H9 (cell line): ENCODE results near the gene PDK2. TPM values are rescaled to one million over a fixed set of nuclear protein-coding genes. Genes with fewer than 3 reads are reported as not detected.

Source experiments
- DNase-seq: peaks from one replicate; pipeline ENCODE4 v3.0.0-alpha.2; 2017
- H2AFZ ChIP-seq: one replicate; pipeline ENCODE4 v1.6.1; 2013; ENCODE audit warnings: mild to moderate bottlenecking, low read length, control low read depth, moderate library complexity
- H2AK5ac ChIP-seq: 2 replicates; pipeline ENCODE4 v1.6.1; 2013; ENCODE audit warnings: low read length, control low read depth, mixed read lengths; ENCODE audit not compliant: insufficient read length
- H2BK120ac ChIP-seq: one replicate; pipeline ENCODE4 v1.6.1; 2013; ENCODE audit warnings: low read depth, mild to moderate bottlenecking, low read length, control low read depth, inconsistent platforms; ENCODE audit not compliant: poor library complexity, severe bottlenecking
- H2BK12ac ChIP-seq: 2 replicates; pipeline ENCODE4 v1.6.1; 2013; ENCODE audit warnings: low read length, control low read depth, mixed read lengths, low read depth; ENCODE audit not compliant: insufficient read length
- H2BK15ac ChIP-seq: 2 replicates; pipeline ENCODE4 v1.6.1; 2013; ENCODE audit warnings: low read depth, low read length, control low read depth
- H2BK20ac ChIP-seq: one replicate; pipeline ENCODE4 v1.6.1; 2013; ENCODE audit warnings: low read depth, mild to moderate bottlenecking, low read length, control low read depth, inconsistent platforms; ENCODE audit not compliant: poor library complexity, severe bottlenecking
- H2BK5ac ChIP-seq: 2 replicates; pipeline ENCODE4 v1.6.1; 2013; ENCODE audit warnings: low read length, control low read depth, mixed read lengths; ENCODE audit not compliant: insufficient read length
- H3K14ac ChIP-seq: 2 replicates; pipeline ENCODE4 v1.6.1; 2013; ENCODE audit warnings: low read length, control low read depth; ENCODE audit not compliant: insufficient read depth
- H3K18ac ChIP-seq: 2 replicates; pipeline ENCODE4 v1.6.1; 2013; ENCODE audit warnings: low read depth, mild to moderate bottlenecking, mixed read lengths, low read length, control low read depth; ENCODE audit not compliant: insufficient read length
- H3K23ac ChIP-seq: 2 replicates; pipeline ENCODE4 v1.6.1; 2013; ENCODE audit warnings: low read length, control low read depth, mixed read lengths, low read depth; ENCODE audit not compliant: insufficient read length
- H3K23me2 ChIP-seq: 2 replicates; pipeline ENCODE4 v1.6.1; 2013; ENCODE audit warnings: low read depth, mild to moderate bottlenecking, mixed read lengths, low read length, control low read depth; ENCODE audit not compliant: insufficient read length, poor library complexity, severe bottlenecking
- H3K27ac ChIP-seq: 2 replicates; pipeline ENCODE4 v1.5.1; 2013; ENCODE audit warnings: low read length, control low read depth, mixed read lengths, low read depth; ENCODE audit not compliant: insufficient read length
- H3K27me3 ChIP-seq: 2 replicates; pipeline ENCODE4 v1.6.1; 2013; ENCODE audit warnings: low read length, control low read depth, inconsistent platforms; ENCODE audit not compliant: insufficient read depth
- H3K4ac ChIP-seq: 2 replicates; pipeline ENCODE4 v1.6.1; 2013; ENCODE audit warnings: low read depth, mild to moderate bottlenecking, control low read depth, inconsistent platforms, low read length, moderate library complexity
- H3K4me1 ChIP-seq: 2 replicates; pipeline ENCODE4 v1.6.1; 2013; ENCODE audit warnings: low read length, control low read depth, inconsistent platforms; ENCODE audit not compliant: insufficient read depth
- H3K4me2 ChIP-seq: 2 replicates; pipeline ENCODE4 v1.6.1; 2013; ENCODE audit warnings: low read length, control low read depth, mixed read lengths; ENCODE audit not compliant: insufficient read length, insufficient read depth
- H3K56ac ChIP-seq: 2 replicates; pipeline ENCODE4 v1.6.1; 2013; ENCODE audit warnings: low read depth, mild to moderate bottlenecking, mixed read lengths, low read length, control low read depth; ENCODE audit not compliant: insufficient read length
- H3K79me1 ChIP-seq: 2 replicates; pipeline ENCODE4 v1.6.1; 2013; ENCODE audit warnings: low read depth, mild to moderate bottlenecking, moderate library complexity, low read length, control low read depth, inconsistent platforms; ENCODE audit not compliant: insufficient read depth, poor library complexity, severe bottlenecking
- H3K79me2 ChIP-seq: 2 replicates; pipeline ENCODE4 v1.6.1; 2013; ENCODE audit warnings: low read length, control low read depth, inconsistent platforms; ENCODE audit not compliant: insufficient read depth
- H3K9ac ChIP-seq: 2 replicates; pipeline ENCODE4 v1.6.1; 2013; ENCODE audit warnings: low read length, control low read depth, mixed read lengths; ENCODE audit not compliant: insufficient read length; ENCODE audit errors: extremely low read depth
- H3K9me3 ChIP-seq: one replicate; pipeline ENCODE4 v1.6.1; 2013; ENCODE audit warnings: low read depth, low read length, inconsistent platforms; ENCODE audit not compliant: control insufficient read depth
- H3T11ph ChIP-seq: one replicate; pipeline ENCODE4 v1.6.1; 2013; ENCODE audit warnings: mild to moderate bottlenecking, low read length, control low read depth, inconsistent platforms
- H4K20me1 ChIP-seq: one replicate; pipeline ENCODE4 v1.6.1; 2013; ENCODE audit not compliant: control insufficient read depth, insufficient read length, insufficient read depth
- H4K5ac ChIP-seq: 2 replicates; pipeline ENCODE4 v1.6.1; 2013; ENCODE audit warnings: low read depth, mild to moderate bottlenecking, mixed read lengths, low read length, control low read depth; ENCODE audit not compliant: insufficient read length
- H4K8ac ChIP-seq: replicated peaks from 2 replicates; pipeline ENCODE4 v1.6.1; 2013; ENCODE audit warnings: low read length, control low read depth, mixed read lengths, low read depth; ENCODE audit not compliant: insufficient read length
- H4K91ac ChIP-seq: 2 replicates; pipeline ENCODE4 v1.6.1; 2013; ENCODE audit warnings: low read depth, mild to moderate bottlenecking, moderate library complexity, mixed read lengths, low read length, control low read depth; ENCODE audit not compliant: insufficient read length
- H3K27ac Mint-ChIP-seq, 3 experiments: 2 replicates in 2 of 3; 3 replicates in 1 of 3; pipeline ENCODE4 v1.8.0; 2020 to 2021; ENCODE audit warnings: mixed read lengths in 3 of 3, mild to moderate bottlenecking in 1 of 3, moderate library complexity in 1 of 3
- H3K27me3 Mint-ChIP-seq: 2 replicates; pipeline ENCODE4 v1.8.0; 2021; ENCODE audit warnings: low read depth, mild to moderate bottlenecking, moderate library complexity, mixed read lengths
- H3K36me3 Mint-ChIP-seq, 3 experiments: 2 replicates in 2 of 3; 3 replicates in 1 of 3; pipeline ENCODE4 v1.8.0; 2020 to 2021; ENCODE audit warnings: low read depth in 3 of 3, mixed read lengths in 3 of 3; ENCODE audit not compliant: insufficient read depth in 1 of 3
- H3K4me1 Mint-ChIP-seq, 2 experiments: 2 replicates each; pipeline ENCODE4 v1.8.0; 2020; ENCODE audit warnings: mixed read lengths in 2 of 2
- H3K4me3 Mint-ChIP-seq, 2 experiments: 2 replicates in 1 of 2; 3 replicates in 1 of 2; pipeline ENCODE4 v1.8.0; 2020 to 2021; ENCODE audit warnings: mild to moderate bottlenecking in 2 of 2, mixed read lengths in 2 of 2, moderate library complexity in 1 of 2
- H3K9me3 Mint-ChIP-seq, 2 experiments: 2 replicates in 1 of 2; 3 replicates in 1 of 2; pipeline ENCODE4 v1.8.0; 2020; ENCODE audit warnings: mild to moderate bottlenecking in 2 of 2, mixed read lengths in 2 of 2, moderate library complexity in 1 of 2
- CTCF ChIP-seq: fragments of 200-600 bp; sonication (generic); conservative IDR thresholded peaks from 3 replicates; pipeline ENCODE4 v1.8.0; 2021; ENCODE audit warnings: antibody characterized with exemption, mild to moderate bottlenecking
- WGBS: extraction: QIAGEN DNeasy Blood & Tissue Kit; methylation state at CpG from one replicate; pipeline ENCODE4 v1.1.7; 2013; ENCODE audit warnings: missing lambda C conversion rate, low lambda C conversion rate, mixed read lengths; ENCODE audit not compliant: insufficient read length; ENCODE audit errors: extremely low coverage; 5-methylcytosine and 5-hydroxymethylcytosine counted together
- total RNA-seq: library from RNA; stranded (reverse); gene quantifications from 2 replicates; pipeline ENCODE4 v1.2.1, GENCODE V29; 2021

Gene PDK2
- total RNA-seq, 1 experiment from 2014 or later = 19.9 TPM

GRCh38 chr17:50118076-50118827 lies 23.1 kb downstream of the PDK2 start:
- no peak overlapping the region for H2AK5ac ChIP-seq
- H3K23ac ChIP-seq = no peak overlapping the region
- H3K4me3 Mint-ChIP-seq = peak overlapping the region in 1 of 2 experiments; percentile 42; a peak in 1 of 5 replicates
- H3T11ph ChIP-seq = no peak overlapping the region
- no peak overlapping the region for H3K9ac ChIP-seq
- H3K56ac ChIP-seq = no peak overlapping the region
- H4K91ac ChIP-seq = no peak overlapping the region
- no peak overlapping the region for H2BK12ac ChIP-seq
- H3K36me3 Mint-ChIP-seq = peaks cover 0 to 10% (median 2%) of the 10 kb centered on the region in 3 experiments; a peak in 2 of 7 replicates
- no peak overlapping the region for H4K8ac ChIP-seq
- no peak for DNase-seq
- H4K5ac ChIP-seq = no peak overlapping the region
- peaks cover 11% of the 10 kb centered on the region; the same call in 1 of the 2 replicates for H3K4me1 ChIP-seq
- no peak overlapping the region for H3K4ac ChIP-seq
- H3K23me2 ChIP-seq = no peaks in the 10 kb centered on the region
- no peaks in the 10 kb centered on the region for H4K20me1 ChIP-seq
- no peak overlapping the region for H2BK5ac ChIP-seq
- no peak overlapping the region for H2BK20ac ChIP-seq
- peaks cover 63% of the 10 kb centered on the region for H3K27me3 Mint-ChIP-seq
- H3K18ac ChIP-seq = no peak overlapping the region
- peaks cover 23 to 35% of the 10 kb centered on the region in 2 experiments for H3K4me1 Mint-ChIP-seq
- no peak overlapping the region for H3K27ac ChIP-seq
- no peaks in the 10 kb centered on the region for H3K9me3 ChIP-seq
- no peak overlapping the region for H3K27ac Mint-ChIP-seq
- no peak for TF ChIP-seq CTCF
- WGBS = no CpG with 5 or more reads among the region's 23 CpGs
- peak overlapping the region; percentile 36 for H3K4me2 ChIP-seq
- no peak overlapping the region for H2BK15ac ChIP-seq
- no peaks in the 10 kb centered on the region for H3K79me2 ChIP-seq
- H3K14ac ChIP-seq = no peak overlapping the region
- no peaks in the 10 kb centered on the region; a peak in 1 of 5 replicates for H3K9me3 Mint-ChIP-seq
- no peaks in the 10 kb centered on the region; the same call in 1 of the 2 replicates for H3K27me3 ChIP-seq
- H2AFZ ChIP-seq = no peak overlapping the region
- no peaks in the 10 kb centered on the region for H3K79me1 ChIP-seq
- no peak overlapping the region for H2BK120ac ChIP-seq
